ENCODE results near the gene EXD3. TPM values are rescaled to one million over a fixed set of nuclear protein-coding genes. Genes with fewer than 3 reads are reported as not detected.

EXD3 gene
- total RNA-seq, 1 donor: 7.3 TPM

DNA sequence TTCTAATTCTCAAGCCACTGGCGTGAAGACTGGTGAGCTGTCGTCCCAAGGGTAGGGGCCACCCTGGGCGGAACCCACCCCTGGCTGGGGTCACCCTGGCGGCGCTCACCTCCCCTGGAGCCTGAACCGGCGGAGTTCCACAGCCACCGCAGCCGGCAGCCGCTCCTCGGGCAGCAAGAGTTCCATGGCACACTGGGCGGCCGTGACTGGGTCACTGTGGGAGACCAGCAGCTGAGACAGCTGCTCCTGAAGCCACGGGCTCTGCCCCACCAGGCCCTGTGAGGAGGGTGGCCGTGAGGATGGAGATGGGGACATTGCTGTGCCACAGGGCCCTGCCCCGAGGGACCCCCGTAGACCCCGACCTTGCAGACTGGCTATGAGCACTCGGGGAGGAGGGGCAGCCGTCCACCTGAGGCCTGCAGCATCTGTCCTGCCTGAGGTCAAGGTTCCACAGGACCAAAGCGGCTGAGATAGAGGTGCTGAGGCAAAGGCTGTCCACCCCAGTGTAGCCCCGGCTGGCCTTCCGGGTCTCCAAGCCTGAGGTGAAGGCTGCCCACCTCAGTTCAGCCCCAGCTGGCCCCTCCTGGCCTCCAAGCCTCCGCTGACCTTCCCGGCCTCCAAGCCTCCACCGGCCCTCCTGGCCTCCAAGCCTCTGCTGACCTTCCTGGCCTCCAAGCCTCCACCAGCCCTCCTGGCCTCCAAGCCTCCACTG, 70.3 kb downstream of the EXD3 start:
- no peak for DNase-seq (ENCODE audit: low read depth)
- no peak overlapping the region for H3K4me3 ChIP-seq (ENCODE audit: low read depth, low read length)
- TF ChIP-seq CTCF (IDR thresholded peaks at IDR 0.05; ENCODE audit: insufficient read depth, low read depth, low read length): no peak

GRCh38 chr9:137351781-137352501, 71.0 kb downstream of the EXD3 start:
- TF ChIP-seq CTCF (IDR thresholded peaks at IDR 0.05; ENCODE audit: insufficient read depth, low read depth, low read length): no peak
- H3K4me3 ChIP-seq (ENCODE audit: low read depth, low read length): no peak overlapping the region
- no peak for DNase-seq (ENCODE audit: low read depth)

DNA sequence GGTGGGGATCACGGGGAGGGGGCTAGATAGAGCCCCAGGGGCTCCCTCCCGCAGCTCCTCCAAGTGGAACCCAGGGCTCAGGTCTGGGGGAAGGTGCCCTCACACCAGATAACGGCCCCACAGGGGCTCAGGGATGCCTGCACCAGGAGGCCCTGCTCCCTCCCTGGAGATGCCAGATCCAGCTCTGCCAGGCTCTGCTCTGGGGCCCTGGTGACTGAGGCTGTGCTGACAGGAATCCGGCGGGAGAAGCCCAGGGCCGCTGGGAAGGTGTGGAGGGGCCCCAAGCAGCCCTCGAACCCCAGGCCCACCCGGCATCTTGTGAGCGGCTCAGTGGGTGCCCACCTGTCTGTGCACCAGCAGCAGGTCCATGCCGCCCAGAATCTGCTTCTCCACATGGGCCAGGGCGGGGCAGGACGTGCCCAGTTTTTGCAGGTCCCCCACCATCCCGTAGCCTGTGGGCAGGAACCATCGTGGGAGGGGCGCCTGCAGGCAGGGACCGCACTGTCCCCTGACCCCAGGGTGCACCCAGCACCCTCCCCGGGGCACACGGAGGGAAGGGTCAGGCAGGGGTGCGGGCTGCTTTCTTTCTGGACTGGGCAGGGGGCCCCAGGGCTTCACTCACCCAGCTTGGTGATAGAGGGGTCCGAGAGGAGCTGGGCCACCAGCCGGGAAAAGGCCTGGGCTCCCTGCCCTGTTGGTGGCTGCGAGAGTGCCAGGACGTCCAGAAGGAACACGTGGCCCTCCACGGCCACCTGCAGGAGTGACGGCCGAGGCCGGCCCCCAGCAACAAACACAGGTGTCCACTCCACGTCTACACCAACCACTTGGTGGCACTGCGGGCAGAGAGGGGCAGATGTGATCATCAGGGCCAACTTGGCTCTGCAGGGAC, 72.0 kb downstream of the EXD3 start:
- no peak for TF ChIP-seq CTCF (IDR thresholded peaks at IDR 0.05; ENCODE audit: insufficient read depth, low read depth, low read length)
- no peak overlapping the region for H3K4me3 ChIP-seq (ENCODE audit: low read depth, low read length)
- DNase-seq (ENCODE audit: low read depth): no peak

DNA sequence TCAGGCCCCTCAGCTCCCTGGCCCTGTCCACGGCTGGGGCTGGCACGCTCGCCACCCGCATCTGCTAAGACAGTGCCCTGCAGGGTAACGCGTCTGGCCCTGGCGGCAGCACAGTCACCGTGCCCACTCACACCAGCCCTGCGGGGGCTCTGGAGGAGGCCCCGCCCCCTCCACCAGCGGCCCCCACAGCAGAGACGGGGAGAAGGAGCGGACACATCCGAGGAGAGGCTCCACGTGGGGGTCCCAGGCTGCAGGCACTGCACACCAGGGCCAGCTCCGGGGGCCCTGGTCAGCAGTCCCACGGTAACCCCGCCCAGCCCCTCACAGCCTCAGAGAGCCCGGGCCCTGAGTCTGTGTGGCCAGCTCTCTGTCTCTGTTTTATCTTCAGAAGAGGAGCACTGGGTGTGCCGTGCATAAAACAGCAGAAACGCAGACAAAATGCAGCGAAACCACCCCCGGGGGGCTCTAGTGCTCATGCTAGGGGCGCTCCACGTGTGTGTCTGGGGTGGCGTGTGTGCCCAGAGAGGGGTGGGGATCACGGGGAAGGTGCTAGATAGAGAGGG, 73.4 kb downstream of the EXD3 start:
- H3K4me3 ChIP-seq (ENCODE audit: low read depth, low read length): no peak overlapping the region
- DNase-seq (ENCODE audit: low read depth): no peak
- no peak for TF ChIP-seq CTCF (IDR thresholded peaks at IDR 0.05; ENCODE audit: insufficient read depth, low read depth, low read length)

- DNase-seq (ENCODE audit: low read depth): no peak
- no peak for TF ChIP-seq CTCF (IDR thresholded peaks at IDR 0.05; ENCODE audit: insufficient read depth, low read depth, low read length)
- H3K4me3 ChIP-seq (ENCODE audit: low read depth, low read length): no peak overlapping the region
These were observed 74.0 kb downstream of the EXD3 start for GRCh38 chr9:137348769-137349470.

DNA sequence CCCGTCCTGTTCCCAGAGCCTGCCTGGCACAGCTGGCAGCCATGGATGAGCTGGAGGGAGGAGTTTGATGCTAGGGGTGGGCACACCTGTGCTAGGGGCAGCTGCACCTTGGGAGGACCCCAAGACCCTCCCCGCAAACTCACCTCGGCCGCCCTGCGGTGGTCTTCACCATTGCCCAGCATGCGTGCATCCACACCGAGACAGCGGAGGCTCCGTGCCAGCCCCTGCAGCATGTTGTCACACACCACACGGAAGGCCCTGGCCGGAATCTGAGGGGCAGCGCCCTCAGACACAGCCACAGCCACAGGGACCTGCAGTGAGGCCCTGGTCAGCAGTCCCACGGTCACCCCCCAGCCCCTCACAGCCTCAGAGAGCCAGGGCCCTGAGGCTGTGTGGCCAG, 75.0 kb downstream of the EXD3 start:
- DNase-seq (ENCODE audit: low read depth): no peak

More for the DNA sequence above, 75.0 kb downstream of the EXD3 start:
- no peak for TF ChIP-seq CTCF (IDR thresholded peaks at IDR 0.05; ENCODE audit: insufficient read depth, low read depth, low read length)
- no peak overlapping the region for H3K4me3 ChIP-seq (ENCODE audit: low read depth, low read length)
